Smooth muscle cell (in vitro differentiated cells): ENCODE data around the gene PAX8. TPM values are rescaled to one million over a fixed set of nuclear protein-coding genes. Genes with fewer than 3 reads are reported as not detected.

Source experiments
- DNase-seq: peaks from one replicate; lab custom pipeline; 2025; ENCODE audit not compliant: unreplicated experiment; lab: John Stamatoyannopoulos, UW
- H2AFZ ChIP-seq: fragments of 200-600 bp; sonication (generic); 2 replicates; pipeline ENCODE4 v1.6.0; 2016; ENCODE audit warnings: antibody characterized with exemption, low read depth, mild to moderate bottlenecking
- H3F3A ChIP-seq: fragments of 200-600 bp; sonication (generic); 2 replicates; pipeline ENCODE4 v1.6.0; 2017; ENCODE audit warnings: antibody characterized with exemption, low read depth
- H3K27ac ChIP-seq: fragments of 200-600 bp; sonication (generic); 2 replicates; pipeline ENCODE4 v1.5.1; 2016; ENCODE audit warnings: low read depth, mild to moderate bottlenecking
- H3K27me3 ChIP-seq: fragments of 200-600 bp; sonication (generic); 2 replicates; pipeline ENCODE4 v1.6.1; 2016; ENCODE audit warnings: low read depth, mild to moderate bottlenecking
- H3K36me3 ChIP-seq: fragments of 200-600 bp; sonication (generic); 2 replicates; pipeline ENCODE4 v1.5.1; 2016; ENCODE audit warnings: low read depth
- H3K4me1 ChIP-seq: fragments of 200-600 bp; sonication (generic); 2 replicates; pipeline ENCODE4 v1.5.1; 2016; ENCODE audit warnings: low read depth
- H3K4me2 ChIP-seq: fragments of 200-600 bp; sonication (generic); 2 replicates; pipeline ENCODE4 v1.6.0; 2016; ENCODE audit warnings: mild to moderate bottlenecking
- H3K4me3 ChIP-seq: fragments of 200-600 bp; sonication (generic); 2 replicates; pipeline ENCODE4 v1.5.1; 2016; ENCODE audit warnings: mild to moderate bottlenecking
- H3K79me2 ChIP-seq: fragments of 200-600 bp; sonication (generic); 2 replicates; pipeline ENCODE4 v1.6.0; 2016; ENCODE audit warnings: low read depth, mild to moderate bottlenecking
- H3K9ac ChIP-seq: fragments of 200-600 bp; sonication (generic); 2 replicates; pipeline ENCODE4 v1.6.0; 2016; ENCODE audit warnings: low read depth
- H3K9me3 ChIP-seq: fragments of 200-600 bp; sonication (generic); replicated peaks from 2 replicates; pipeline ENCODE4 v1.5.1; 2016; ENCODE audit warnings: low read depth
- H4K20me1 ChIP-seq: fragments of 200-600 bp; sonication (generic); 2 replicates; pipeline ENCODE4 v1.6.0; 2016; ENCODE audit warnings: low read depth
- WGBS: methylation state at CpG from one replicate; pipeline ENCODE4 v1.1.7; 2016; ENCODE audit warnings: low lambda C conversion rate; 5-methylcytosine and 5-hydroxymethylcytosine counted together
- polyA plus RNA-seq: library from polyadenylated mRNA; unstranded; fragments of >200 nt; fragmentation: Nextera tagmentation; extraction: Ambion mirVana; gene quantifications from 2 replicates; pipeline ENCODE4 v1.2.1, GENCODE V29; 2016
- total RNA-seq: library from RNA; depleted of rRNA; stranded (reverse); fragments of >200 nt; gene quantifications from 2 replicates; pipeline ENCODE4 v1.2.3, GENCODE V29; 2014
- TF ChIP-seq, protein P1 (sequence below): fragments of 200-600 bp; sonication (generic); IDR thresholded peaks from 2 replicates; pipeline ENCODE4 v1.5.1; 2017; ENCODE audit warnings: borderline replicate concordance, mild to moderate bottlenecking, antibody characterized with exemption; ENCODE audit not compliant: insufficient read depth, poor library complexity, severe bottlenecking

Gene PAX8
- total and polyA plus RNA-seq, 2 experiments from 2014 or later: not detected

DNA sequence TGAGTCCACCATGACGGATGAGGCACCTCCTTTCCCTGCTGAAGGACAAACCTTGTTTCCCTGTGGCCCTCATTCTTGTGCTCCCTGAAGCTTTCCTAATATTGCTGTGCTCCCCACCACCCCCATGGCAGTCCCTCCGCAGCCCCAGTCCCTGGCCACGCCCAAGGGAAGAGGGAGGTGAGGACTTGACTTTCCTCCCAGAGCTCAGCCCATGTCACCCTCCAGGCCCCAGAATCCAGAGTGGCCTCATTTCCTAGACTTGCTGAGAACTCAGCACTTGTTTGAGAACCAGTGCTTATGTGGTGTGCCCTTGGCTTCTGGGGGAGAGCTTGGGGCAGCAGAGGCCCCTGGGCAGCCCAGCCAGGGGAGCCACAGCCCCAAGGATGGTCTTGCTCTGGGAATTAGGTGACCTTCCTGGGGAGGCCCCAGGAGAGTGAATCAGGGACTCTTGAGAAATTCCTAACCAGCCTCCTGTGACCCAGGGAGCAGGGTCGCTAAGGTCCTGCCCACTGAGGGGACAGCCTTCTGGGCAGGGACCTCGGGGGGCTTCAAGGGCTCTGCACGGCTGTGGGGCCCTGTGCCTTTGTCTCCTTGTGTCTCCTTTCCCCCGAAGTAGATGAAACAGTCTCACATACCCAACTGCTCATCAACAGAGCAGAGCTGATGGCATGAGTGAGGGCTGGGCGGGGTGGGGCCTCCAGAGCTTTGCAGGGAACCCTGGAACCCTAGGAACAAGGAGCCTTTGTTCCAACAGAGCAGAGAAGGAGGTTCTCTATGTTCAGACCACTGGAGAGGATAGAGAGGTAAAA, 77.0 kb downstream of the PAX8 start:
- 84% methylated on average over 8 of the region's 8 CpGs for WGBS
- peaks cover 7% of the 10 kb centered on the region for H3K4me1 ChIP-seq
- H3K27ac ChIP-seq: no peak overlapping the region
- no peak overlapping the region for H3K4me3 ChIP-seq
- no peaks in the 10 kb centered on the region for H3K9me3 ChIP-seq
- no peaks in the 10 kb centered on the region for H3K36me3 ChIP-seq
- no peaks in the 10 kb centered on the region for H3K27me3 ChIP-seq
- no peak overlapping the region for H3K9ac ChIP-seq
- H2AFZ ChIP-seq: no peak overlapping the region
- no peaks in the 10 kb centered on the region for H4K20me1 ChIP-seq
- no peaks in the 10 kb centered on the region for H3F3A ChIP-seq
- TF ChIP-seq, protein P1, sequence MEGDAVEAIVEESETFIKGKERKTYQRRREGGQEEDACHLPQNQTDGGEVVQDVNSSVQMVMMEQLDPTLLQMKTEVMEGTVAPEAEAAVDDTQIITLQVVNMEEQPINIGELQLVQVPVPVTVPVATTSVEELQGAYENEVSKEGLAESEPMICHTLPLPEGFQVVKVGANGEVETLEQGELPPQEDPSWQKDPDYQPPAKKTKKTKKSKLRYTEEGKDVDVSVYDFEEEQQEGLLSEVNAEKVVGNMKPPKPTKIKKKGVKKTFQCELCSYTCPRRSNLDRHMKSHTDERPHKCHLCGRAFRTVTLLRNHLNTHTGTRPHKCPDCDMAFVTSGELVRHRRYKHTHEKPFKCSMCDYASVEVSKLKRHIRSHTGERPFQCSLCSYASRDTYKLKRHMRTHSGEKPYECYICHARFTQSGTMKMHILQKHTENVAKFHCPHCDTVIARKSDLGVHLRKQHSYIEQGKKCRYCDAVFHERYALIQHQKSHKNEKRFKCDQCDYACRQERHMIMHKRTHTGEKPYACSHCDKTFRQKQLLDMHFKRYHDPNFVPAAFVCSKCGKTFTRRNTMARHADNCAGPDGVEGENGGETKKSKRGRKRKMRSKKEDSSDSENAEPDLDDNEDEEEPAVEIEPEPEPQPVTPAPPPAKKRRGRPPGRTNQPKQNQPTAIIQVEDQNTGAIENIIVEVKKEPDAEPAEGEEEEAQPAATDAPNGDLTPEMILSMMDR: no peak
- no peak overlapping the region for H3K4me2 ChIP-seq
- H3K79me2 ChIP-seq: no peaks in the 10 kb centered on the region
- no peak for DNase-seq

DNA sequence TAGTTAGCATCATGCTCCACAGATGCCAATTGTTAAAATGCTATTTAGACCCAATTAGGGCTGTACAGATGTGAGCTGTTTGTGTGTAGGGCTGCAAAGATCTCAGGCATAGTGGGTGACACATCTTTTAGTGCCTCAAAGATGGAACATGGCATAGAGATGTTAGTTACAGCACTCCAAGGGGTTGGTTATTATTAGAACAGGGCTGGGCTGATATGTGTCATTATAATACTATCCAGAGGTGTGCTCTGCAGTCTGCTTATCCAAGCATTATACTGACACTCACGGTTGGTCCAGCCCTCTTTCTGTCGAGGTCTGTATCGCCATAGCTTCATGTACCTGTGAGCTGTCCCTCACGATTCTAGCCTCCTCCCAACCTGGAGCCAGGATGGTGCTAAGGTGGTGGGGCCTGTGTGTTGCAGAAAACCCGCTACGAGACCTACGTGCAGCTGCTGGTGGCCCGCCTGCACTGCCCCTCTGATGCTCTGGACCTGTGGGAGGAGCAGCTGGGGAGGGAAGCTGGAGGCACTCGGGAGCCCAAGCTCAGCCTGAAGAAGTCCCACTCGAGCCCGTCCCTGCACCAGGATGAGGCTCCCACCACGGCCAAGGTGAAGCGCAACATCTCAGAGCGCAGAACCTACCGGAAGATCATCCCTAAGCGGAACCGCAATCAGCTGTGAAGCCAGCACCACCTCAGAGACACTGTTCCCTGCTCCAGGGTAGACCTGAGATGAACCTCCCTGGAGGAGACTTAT, 77.8 kb downstream of the PAX8 start:
- Histone ChIP-seq H3K36me3 (no peaks in the 10 kb centered on the region), H2AFZ (no peak overlapping the region), H3K9me3 (no peaks in the 10 kb centered on the region), H4K20me1 (no peaks in the 10 kb centered on the region), H3K9ac (no peak overlapping the region), H3K79me2 (no peaks in the 10 kb centered on the region), H3K4me1 (peaks cover 7% of the 10 kb centered on the region), H3K4me3 (no peak overlapping the region), H3K27me3 (no peaks in the 10 kb centered on the region), H3K4me2 (no peak overlapping the region), H3K27ac (no peak overlapping the region), H3F3A (no peaks in the 10 kb centered on the region)
- DNase-seq: no peak
- TF ChIP-seq, protein P1: no peak
- 95% methylated on average over 17 of the region's 17 CpGs for WGBS

DNA sequence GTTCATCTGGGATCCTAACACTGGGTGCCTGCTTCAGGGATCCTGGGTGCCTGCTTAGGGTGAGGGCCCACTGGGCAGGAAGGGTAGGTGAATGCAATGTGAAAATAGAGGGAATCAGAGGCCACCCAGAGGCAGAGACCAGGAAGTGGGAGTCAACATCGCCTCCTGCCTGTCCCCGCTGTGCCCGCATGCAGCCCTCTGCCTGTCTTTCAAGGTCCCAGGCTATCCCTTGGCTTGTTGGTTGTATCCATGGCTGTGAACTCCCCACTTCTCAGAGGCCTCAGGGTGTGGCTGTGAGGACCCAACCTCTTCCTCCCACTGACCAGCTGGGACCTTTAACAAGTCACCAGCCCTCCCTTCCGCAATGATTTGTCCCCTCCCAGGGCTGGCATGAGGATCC, 78.5 kb downstream of the PAX8 start:
- Histone ChIP-seq H3K36me3 (no peaks in the 10 kb centered on the region), H3K4me3 (no peak overlapping the region), H3K4me1 (peaks cover 7% of the 10 kb centered on the region), H3K9me3 (no peaks in the 10 kb centered on the region), H3K4me2 (no peak overlapping the region), H3K9ac (no peak overlapping the region), H3F3A (no peaks in the 10 kb centered on the region), H2AFZ (no peak overlapping the region), H4K20me1 (no peaks in the 10 kb centered on the region), H3K27me3 (no peaks in the 10 kb centered on the region), H3K79me2 (no peaks in the 10 kb centered on the region), H3K27ac (no peak overlapping the region)
- TF ChIP-seq, protein P1: no peak
- 83% methylated on average over 4 of the region's 4 CpGs for WGBS
- DNase-seq: no peak
